HG02610 (cell line): ENCODE measurements around the gene TCAP.
"Not testable (repeated sequence)": the region's sequence is repeated elsewhere in the genome, so short reads cannot be mapped to it uniquely, and the experiment has no call there.

Experiments used
- ATAC-seq: cut with Tn5 transposase; IDR thresholded peaks from one replicate; pipeline ENCODE4 v1.9.1; 2021; ENCODE audit warnings: mild to moderate bottlenecking, moderate library complexity; ENCODE audit not compliant: unreplicated experiment

TCAP gene

GRCh38 chr17:39701784-39702422 is 36.8 kb downstream of the TCAP start:
- ATAC-seq, result no peak

- ATAC-seq, result no peak
These were observed 38.0 kb downstream of the TCAP start for GRCh38 chr17:39702901-39703893.

DNA sequence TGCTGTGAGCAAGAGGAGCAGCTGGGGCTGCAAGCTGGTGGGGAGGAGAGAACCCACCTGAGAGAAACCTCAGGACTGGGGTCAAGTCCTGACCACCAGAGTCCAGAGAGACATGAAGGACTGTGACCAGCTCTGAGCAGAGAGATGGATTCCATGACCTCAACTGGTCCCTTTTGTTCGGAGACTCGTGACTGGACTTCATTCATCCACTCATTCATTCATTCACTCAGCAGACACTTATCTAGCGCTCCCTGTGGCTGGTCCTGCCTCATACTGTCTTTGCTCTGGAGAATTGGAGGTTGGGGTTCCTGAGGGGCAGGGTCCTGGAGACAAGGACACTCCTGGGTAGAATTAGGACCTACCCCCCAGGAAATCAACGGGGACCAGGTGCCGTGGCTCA is 38.8 kb downstream of the TCAP start:
- no peak for ATAC-seq

GRCh38 chr17:39704821-39705551 is 39.8 kb downstream of the TCAP start:
- ATAC-seq, result no peak

DNA sequence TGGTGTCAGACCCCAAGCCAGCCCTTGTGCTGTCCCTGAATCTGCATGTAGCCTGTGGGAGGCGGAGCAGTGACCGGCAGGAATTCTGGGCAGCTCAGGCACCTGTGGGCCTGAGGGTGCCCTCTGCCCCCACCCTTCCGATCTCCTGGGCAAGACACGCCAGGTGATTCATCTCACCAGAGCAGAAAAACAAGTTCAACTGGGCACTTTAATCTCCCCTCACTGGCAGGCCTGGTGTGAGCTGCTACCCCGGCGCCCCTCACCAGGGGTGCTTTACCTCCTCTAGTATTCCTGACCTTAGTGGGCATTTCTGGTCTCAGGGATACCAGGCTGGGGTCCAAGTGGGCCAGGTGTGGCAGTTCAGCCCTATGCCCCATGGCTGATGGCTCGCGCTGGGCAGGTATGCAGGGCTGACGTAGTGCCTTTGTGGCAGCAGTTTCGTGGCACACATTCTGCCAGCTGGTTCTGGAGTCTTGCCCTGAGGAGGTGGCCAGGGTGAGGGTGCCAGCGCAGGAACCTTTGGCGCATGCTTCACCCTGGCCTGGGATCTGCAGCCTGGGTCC is 40.7 kb downstream of the TCAP start:
- ATAC-seq, result no peak

GRCh38 chr17:39706383-39706782 is 41.2 kb downstream of the TCAP start:
- ATAC-seq, result no peak

GRCh38 chr17:39706921-39707337 is 41.8 kb downstream of the TCAP start:
- no peak for ATAC-seq

DNA sequence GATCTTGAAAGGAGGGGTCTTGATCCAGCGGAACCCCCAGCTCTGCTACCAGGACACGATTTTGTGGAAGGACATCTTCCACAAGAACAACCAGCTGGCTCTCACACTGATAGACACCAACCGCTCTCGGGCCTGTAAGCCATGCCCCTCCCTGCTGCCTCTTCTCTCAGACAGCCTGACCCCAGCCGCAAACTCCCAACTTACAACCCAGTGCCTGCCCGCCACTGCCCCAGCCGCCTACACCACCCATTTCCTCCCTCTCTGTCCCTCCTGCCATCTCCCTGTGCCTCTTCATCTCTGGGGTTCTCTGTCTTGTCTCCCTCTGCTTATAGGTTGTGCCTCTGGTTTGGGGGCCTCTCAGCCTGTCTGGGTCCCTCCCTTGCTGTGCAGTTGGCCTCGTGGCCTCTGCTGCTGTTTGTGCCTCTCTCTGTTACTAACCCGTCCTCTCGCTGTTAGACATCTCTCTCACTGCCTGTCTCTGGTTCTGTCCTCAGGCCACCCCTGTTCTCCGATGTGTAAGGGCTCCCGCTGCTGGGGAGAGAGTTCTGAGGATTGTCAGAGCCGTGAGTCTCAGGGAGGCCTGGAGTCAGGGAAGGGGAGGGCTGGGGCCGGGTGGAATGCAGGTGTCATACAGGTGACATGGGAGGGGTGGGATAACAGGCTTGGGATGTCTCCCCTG is 44.3 kb downstream of the TCAP start:
- no peak for ATAC-seq

GRCh38 chr17:39709998-39710964 is 45.1 kb downstream of the TCAP start:
- ATAC-seq, result no peak

DNA sequence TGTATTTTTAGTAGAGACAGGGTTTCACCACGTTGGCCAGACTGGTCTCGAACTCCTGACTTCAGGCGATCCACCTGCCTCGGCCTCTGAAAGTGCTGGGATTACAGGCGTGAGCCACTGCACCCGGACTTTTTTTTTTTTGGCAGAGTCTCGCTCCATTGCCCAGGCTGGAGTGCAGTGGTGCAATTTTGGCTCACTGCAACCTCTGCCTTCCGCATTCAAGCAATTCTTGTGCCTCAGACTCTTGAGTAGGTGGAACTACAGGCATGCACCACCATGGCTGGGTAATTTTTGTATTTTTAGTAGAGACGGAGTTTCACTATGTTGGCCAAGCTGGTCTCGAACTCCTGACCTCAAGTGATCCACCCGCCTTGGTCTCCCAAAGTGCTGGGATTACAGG is 45.9 kb downstream of the TCAP start:
- not testable (repeated sequence) for ATAC-seq

- no peak for ATAC-seq
These were observed 46.7 kb downstream of the TCAP start for GRCh38 chr17:39711851-39712250.

DNA sequence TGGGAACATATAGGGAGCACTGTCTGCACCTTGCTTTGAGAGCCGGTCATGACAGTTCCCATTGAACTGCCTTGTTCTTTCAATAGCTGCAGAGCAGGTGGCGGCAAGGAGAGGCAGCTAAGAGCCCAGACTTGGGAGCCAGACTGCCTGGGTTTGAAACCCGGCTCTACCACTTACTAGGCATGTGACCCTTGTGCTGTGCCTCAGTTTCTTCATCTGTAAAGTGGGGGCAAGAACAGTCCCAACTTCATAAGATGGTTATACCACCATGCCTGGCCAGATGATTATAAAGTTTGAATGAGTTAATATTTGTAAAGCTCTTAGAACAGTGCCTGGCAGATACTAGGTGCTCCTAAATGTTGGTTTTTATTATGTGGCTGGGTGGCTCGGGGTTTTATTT is 49.1 kb downstream of the TCAP start:
- ATAC-seq, result no peak

DNA sequence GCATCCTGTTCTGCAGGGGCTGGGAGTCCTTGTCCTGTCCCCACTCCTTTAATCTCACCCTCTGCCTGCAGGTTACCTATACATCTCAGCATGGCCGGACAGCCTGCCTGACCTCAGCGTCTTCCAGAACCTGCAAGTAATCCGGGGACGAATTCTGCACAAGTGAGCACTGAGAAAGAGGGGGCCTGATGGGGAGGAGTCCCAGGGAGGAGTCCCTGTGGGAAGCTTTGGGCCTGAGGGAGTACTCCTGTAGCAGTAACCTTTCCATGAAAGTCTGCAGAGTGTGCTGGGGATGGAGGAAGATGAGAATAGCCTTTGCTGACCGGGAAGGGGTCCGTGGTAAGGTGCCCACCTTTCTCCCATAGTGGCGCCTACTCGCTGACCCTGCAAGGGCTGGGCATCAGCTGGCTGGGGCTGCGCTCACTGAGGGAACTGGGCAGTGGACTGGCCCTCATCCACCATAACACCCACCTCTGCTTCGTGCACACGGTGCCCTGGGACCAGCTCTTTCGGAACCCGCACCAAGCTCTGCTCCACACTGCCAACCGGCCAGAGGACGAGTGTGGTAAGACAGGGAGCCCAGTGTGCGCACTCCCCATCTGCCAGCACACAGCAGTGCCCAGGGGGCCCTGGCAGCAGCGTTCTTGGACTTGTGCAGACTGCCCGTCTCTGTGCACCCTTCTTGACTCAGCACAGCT is 50.4 kb downstream of the TCAP start:
- ATAC-seq, result no peak
